SU-DHL-6 (cell line): ENCODE measurements around the gene TSGA10IP.

Source experiments
- EZH2phosphoT487 ChIP-seq: fragments of 200-600 bp; sonication (generic), shearing (Covaris generic); conservative IDR thresholded peaks from 2 replicates; pipeline ENCODE4 v1.6.1; 2018; ENCODE audit warnings: mild to moderate bottlenecking, antibody characterized with exemption, low read length, moderate library complexity, mixed read lengths
- TF ChIP-seq, protein P1 (sequence below): fragments of 200-600 bp; sonication (generic); IDR thresholded peaks from one replicate; pipeline ENCODE4 v1.5.1; 2017; ENCODE audit warnings: antibody characterized with exemption, mild to moderate bottlenecking, low read length, moderate library complexity; ENCODE audit not compliant: insufficient read depth, poor library complexity, severe bottlenecking

DNA sequence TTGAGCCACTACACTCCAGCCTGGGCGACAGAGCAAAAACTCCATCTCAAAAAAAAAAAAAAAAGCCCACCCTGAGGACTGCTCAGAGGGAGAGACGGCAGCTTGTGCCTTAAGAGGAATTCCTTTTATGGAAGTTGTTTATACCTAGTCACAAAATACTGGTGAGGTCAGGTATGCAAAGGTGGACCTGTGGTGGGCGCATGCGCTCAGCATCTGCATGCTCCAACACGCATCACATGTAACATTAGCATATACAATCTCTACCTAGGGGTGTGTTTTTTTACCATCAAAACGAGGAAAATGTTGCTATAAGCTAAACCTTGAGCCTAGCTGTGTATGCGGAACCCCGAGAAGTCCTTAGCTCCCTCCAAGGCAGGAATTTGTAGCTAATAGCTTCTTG, 9.5 kb downstream of the TSGA10IP start:
- TF ChIP-seq, protein P1, sequence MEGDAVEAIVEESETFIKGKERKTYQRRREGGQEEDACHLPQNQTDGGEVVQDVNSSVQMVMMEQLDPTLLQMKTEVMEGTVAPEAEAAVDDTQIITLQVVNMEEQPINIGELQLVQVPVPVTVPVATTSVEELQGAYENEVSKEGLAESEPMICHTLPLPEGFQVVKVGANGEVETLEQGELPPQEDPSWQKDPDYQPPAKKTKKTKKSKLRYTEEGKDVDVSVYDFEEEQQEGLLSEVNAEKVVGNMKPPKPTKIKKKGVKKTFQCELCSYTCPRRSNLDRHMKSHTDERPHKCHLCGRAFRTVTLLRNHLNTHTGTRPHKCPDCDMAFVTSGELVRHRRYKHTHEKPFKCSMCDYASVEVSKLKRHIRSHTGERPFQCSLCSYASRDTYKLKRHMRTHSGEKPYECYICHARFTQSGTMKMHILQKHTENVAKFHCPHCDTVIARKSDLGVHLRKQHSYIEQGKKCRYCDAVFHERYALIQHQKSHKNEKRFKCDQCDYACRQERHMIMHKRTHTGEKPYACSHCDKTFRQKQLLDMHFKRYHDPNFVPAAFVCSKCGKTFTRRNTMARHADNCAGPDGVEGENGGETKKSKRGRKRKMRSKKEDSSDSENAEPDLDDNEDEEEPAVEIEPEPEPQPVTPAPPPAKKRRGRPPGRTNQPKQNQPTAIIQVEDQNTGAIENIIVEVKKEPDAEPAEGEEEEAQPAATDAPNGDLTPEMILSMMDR, result no peak
- TF ChIP-seq EZH2phosphoT487, result no peak
